Measurements from ENCODE around the gene BBS4. TPM values are rescaled to one million over a fixed set of nuclear protein-coding genes. Genes with fewer than 3 reads are reported as not detected.

BBS4 gene
- total RNA-seq, 1 donor from 2014 or later = 17.7 TPM

GRCh38 chr15:72733941-72734738, 48.1 kb downstream of the BBS4 start:
- TF ChIP-seq CTCF (IDR thresholded peaks at IDR 0.05; ENCODE audit: insufficient read depth, low read depth, low read length) (no peak), EZH2 (IDR thresholded peaks at IDR 0.05; ENCODE audit: insufficient read depth, low read length) (no peak)
- FAIRE-seq (no peak), DNase-seq (ENCODE audit: low read depth) (no peak)
- H3K9me3 Mint-ChIP-seq (ENCODE audit: unreplicated experiment) = no peaks in the 10 kb centered on the region
- peaks cover 30% of the 10 kb centered on the region for H3K36me3 Mint-ChIP-seq (ENCODE audit: low read depth, unreplicated experiment)
- no peaks in the 10 kb centered on the region for H3K4me1 Mint-ChIP-seq (ENCODE audit: low read depth, unreplicated experiment)
- Histone ChIP-seq H3K27ac (ENCODE audit: low read depth, low read length) (no peak overlapping the region), H3K27me3 (ENCODE audit: insufficient read depth, low read length) (no peaks in the 10 kb centered on the region), H3K4me3 (ENCODE audit: insufficient read depth, low read depth, low read length) (no peak overlapping the region), H3K4me2 (ENCODE audit: low read length) (no peak overlapping the region), H3K79me2 (ENCODE audit: insufficient read depth, low read length) (no peaks in the 10 kb centered on the region), H3K9ac (ENCODE audit: low read length) (no peak overlapping the region), H3K9me3 (ENCODE audit: insufficient read depth, low read depth, low read length) (no peaks in the 10 kb centered on the region), H3K36me3 (ENCODE audit: insufficient read depth, low read length) (peaks cover 12% of the 10 kb centered on the region), H3K4me1 (ENCODE audit: insufficient read depth, low read length) (no peaks in the 10 kb centered on the region), H4K20me1 (ENCODE audit: insufficient read depth, low read length) (peaks cover 9% of the 10 kb centered on the region), H2AFZ (ENCODE audit: low read depth, low read length) (no peak overlapping the region)
- no peak overlapping the region for H3K4me3 Mint-ChIP-seq (ENCODE audit: unreplicated experiment)
- no peaks in the 10 kb centered on the region for H3K27me3 Mint-ChIP-seq (ENCODE audit: low read depth, unreplicated experiment)
- no peak overlapping the region for H3K27ac Mint-ChIP-seq (ENCODE audit: unreplicated experiment)

GRCh38 chr15:72735111-72735510, 49.1 kb downstream of the BBS4 start:
- Histone ChIP-seq H3K9ac (ENCODE audit: low read length) (no peak overlapping the region), H3K79me2 (ENCODE audit: insufficient read depth, low read length) (no peaks in the 10 kb centered on the region), H3K27ac (ENCODE audit: low read depth, low read length) (no peak overlapping the region), H2AFZ (ENCODE audit: low read depth, low read length) (no peak overlapping the region), H3K9me3 (ENCODE audit: insufficient read depth, low read depth, low read length) (no peaks in the 10 kb centered on the region), H3K36me3 (ENCODE audit: insufficient read depth, low read length) (peaks cover 14% of the 10 kb centered on the region), H3K27me3 (ENCODE audit: insufficient read depth, low read length) (no peaks in the 10 kb centered on the region), H3K4me1 (ENCODE audit: insufficient read depth, low read length) (no peaks in the 10 kb centered on the region), H3K4me2 (ENCODE audit: low read length) (no peak overlapping the region), H3K4me3 (ENCODE audit: insufficient read depth, low read depth, low read length) (no peak overlapping the region), H4K20me1 (ENCODE audit: insufficient read depth, low read length) (peaks cover 9% of the 10 kb centered on the region)
- Mint-ChIP-seq H3K4me3 (ENCODE audit: unreplicated experiment) (no peak overlapping the region), H3K36me3 (ENCODE audit: low read depth, unreplicated experiment) (peaks cover 32% of the 10 kb centered on the region), H3K9me3 (ENCODE audit: unreplicated experiment) (no peaks in the 10 kb centered on the region), H3K27ac (ENCODE audit: unreplicated experiment) (no peak overlapping the region), H3K4me1 (ENCODE audit: low read depth, unreplicated experiment) (peaks cover 6% of the 10 kb centered on the region), H3K27me3 (ENCODE audit: low read depth, unreplicated experiment) (no peaks in the 10 kb centered on the region)
- DNase-seq (ENCODE audit: low read depth) (no peak), FAIRE-seq (no peak)
- TF ChIP-seq EZH2 (IDR thresholded peaks at IDR 0.05; ENCODE audit: insufficient read depth, low read length) (no peak), CTCF (IDR thresholded peaks at IDR 0.05; ENCODE audit: insufficient read depth, low read depth, low read length) (no peak)

- Mint-ChIP-seq H3K4me1 (ENCODE audit: low read depth, unreplicated experiment) (peaks cover 14% of the 10 kb centered on the region), H3K4me3 (ENCODE audit: unreplicated experiment) (no peak overlapping the region), H3K9me3 (ENCODE audit: unreplicated experiment) (no peaks in the 10 kb centered on the region), H3K36me3 (ENCODE audit: low read depth, unreplicated experiment) (peaks cover 33% of the 10 kb centered on the region), H3K27me3 (ENCODE audit: low read depth, unreplicated experiment) (no peaks in the 10 kb centered on the region), H3K27ac (ENCODE audit: unreplicated experiment) (no peak overlapping the region)
- no peak overlapping the region for H3K4me3 ChIP-seq (ENCODE audit: insufficient read depth, low read depth, low read length)
- H3K36me3 ChIP-seq (ENCODE audit: insufficient read depth, low read length) = peaks cover 14% of the 10 kb centered on the region
- no peak overlapping the region for H3K27ac ChIP-seq (ENCODE audit: low read depth, low read length)
- peaks cover 9% of the 10 kb centered on the region for H4K20me1 ChIP-seq (ENCODE audit: insufficient read depth, low read length)
- H3K4me2 ChIP-seq (ENCODE audit: low read length) = no peak overlapping the region
- H3K79me2 ChIP-seq (ENCODE audit: insufficient read depth, low read length) = no peaks in the 10 kb centered on the region
- H3K9ac ChIP-seq (ENCODE audit: low read length) = no peak overlapping the region
- no peaks in the 10 kb centered on the region for H3K4me1 ChIP-seq (ENCODE audit: insufficient read depth, low read length)
- no peaks in the 10 kb centered on the region for H3K9me3 ChIP-seq (ENCODE audit: insufficient read depth, low read depth, low read length)
- FAIRE-seq (no peak), DNase-seq (ENCODE audit: low read depth) (no peak)
- TF ChIP-seq EZH2 (IDR thresholded peaks at IDR 0.05; ENCODE audit: insufficient read depth, low read length) = no peak
- no peak for TF ChIP-seq CTCF (IDR thresholded peaks at IDR 0.05; ENCODE audit: insufficient read depth, low read depth, low read length)
- no peak overlapping the region for H2AFZ ChIP-seq (ENCODE audit: low read depth, low read length)
- no peaks in the 10 kb centered on the region for H3K27me3 ChIP-seq (ENCODE audit: insufficient read depth, low read length)
These were observed 51.1 kb downstream of the BBS4 start for GRCh38 chr15:72737061-72737460.

Measured in astrocyte (in vitro differentiated cells and primary cell).